SU-DHL-6 (cell line): ENCODE data around the gene CDC42EP1.

Experiments
- CTCF ChIP-seq: fragments of 200-600 bp; sonication (generic); IDR thresholded peaks from one replicate; pipeline ENCODE4 v1.5.1; 2017; ENCODE audit warnings: antibody characterized with exemption, mild to moderate bottlenecking, low read length, moderate library complexity; ENCODE audit not compliant: insufficient read depth, poor library complexity, severe bottlenecking
- EZH2phosphoT487 ChIP-seq: fragments of 200-600 bp; sonication (generic), shearing (Covaris generic); conservative IDR thresholded peaks from 2 replicates; pipeline ENCODE4 v1.6.1; 2018; ENCODE audit warnings: mild to moderate bottlenecking, antibody characterized with exemption, low read length, moderate library complexity, mixed read lengths

DNA sequence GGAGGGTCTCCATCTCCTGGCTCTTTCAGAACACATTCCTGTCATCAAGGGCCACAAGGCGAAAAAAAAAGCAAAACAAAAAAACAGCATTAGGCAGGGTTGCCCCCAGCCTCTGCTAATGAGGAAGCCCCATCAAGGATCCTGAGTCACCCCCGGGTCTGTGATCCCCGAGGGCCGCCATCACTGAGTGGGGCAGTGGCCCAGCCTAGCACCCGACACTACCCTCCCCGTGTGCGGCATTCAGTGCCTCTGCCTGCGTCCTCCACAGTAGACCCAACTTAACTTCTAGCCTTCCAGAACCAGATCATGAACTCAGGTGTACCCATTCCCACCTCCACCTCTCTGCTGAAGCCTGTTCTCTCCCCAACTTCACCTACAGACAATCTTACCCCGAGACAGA, 6.6 kb upstream of the CDC42EP1 start:
- TF ChIP-seq CTCF (no peak), EZH2phosphoT487 (no peak)
